NCI-H345 (cell line): Measurements from ENCODE around the gene KNG1.
"Not testable (repeated sequence)": the region's sequence is repeated elsewhere in the genome, so short reads cannot be mapped to it uniquely, and the experiment has no call there.

Experiments used
- DNase-seq: peaks from one replicate; lab custom pipeline; 2025; lab: John Stamatoyannopoulos, UW

Gene KNG1

GRCh38 chr3:186710694-186711093 is 6.5 kb upstream of the KNG1 start:
- DNase-seq: not testable (repeated sequence)

DNA sequence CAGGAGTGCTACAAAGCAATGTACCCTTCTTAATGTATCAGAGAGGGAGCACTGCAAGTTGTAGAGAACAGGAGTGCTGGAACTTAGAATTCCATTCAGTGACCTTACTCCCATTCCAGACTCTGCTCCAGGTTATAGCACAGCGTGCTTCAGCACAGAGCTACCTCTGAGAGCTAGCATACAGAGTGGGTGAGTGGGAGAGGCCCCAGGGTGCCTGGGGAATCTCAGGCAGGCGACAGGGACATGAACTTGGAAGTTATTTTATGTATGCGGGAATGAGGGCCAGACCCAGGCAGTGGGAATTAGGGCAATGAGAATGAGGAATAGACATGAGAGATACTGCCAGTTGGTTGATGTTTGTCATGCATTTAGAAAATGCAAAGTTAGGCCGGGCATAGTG is 3.7 kb upstream of the KNG1 start:
- DNase-seq: no peak

GRCh38 chr3:186719945-186720739 is 3.0 kb downstream of the KNG1 start:
- no peak for DNase-seq

DNA sequence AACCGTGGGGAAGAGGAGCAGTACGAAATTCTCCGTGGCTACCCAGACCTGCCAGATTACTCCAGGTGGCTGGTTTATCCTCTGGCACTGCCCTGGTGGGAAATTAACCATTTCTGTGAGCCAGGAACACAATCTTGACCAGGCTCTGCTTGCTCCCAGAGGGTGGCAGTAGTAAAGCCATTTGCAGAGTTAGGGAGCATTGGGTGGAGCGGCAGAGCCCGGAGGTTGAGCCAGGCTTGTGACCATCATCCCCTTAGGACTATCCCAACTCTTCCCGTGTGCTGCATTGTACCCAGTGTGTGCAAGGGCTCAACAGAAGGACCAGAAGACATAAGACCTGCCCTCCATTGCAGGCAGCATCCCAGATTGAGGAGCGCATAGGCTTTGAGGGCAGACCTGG is 5.3 kb downstream of the KNG1 start:
- DNase-seq: no peak

DNA sequence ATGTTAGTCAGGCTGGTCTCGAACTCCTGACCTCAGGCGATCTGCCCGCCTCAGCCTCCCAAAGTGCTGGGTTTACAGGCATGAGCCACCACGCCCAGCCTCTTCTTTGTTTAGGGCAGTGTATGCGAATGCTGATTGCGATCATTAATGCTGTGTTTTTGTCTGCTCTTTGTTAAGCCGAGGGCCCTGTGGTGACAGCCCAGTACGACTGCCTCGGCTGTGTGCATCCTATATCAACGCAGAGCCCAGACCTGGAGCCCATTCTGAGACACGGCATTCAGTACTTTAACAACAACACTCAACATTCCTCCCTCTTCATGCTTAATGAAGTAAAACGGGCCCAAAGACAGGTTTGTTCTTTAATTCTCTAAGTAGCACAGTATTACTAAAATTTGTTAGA is 7.8 kb downstream of the KNG1 start:
- DNase-seq: no peak

DNA sequence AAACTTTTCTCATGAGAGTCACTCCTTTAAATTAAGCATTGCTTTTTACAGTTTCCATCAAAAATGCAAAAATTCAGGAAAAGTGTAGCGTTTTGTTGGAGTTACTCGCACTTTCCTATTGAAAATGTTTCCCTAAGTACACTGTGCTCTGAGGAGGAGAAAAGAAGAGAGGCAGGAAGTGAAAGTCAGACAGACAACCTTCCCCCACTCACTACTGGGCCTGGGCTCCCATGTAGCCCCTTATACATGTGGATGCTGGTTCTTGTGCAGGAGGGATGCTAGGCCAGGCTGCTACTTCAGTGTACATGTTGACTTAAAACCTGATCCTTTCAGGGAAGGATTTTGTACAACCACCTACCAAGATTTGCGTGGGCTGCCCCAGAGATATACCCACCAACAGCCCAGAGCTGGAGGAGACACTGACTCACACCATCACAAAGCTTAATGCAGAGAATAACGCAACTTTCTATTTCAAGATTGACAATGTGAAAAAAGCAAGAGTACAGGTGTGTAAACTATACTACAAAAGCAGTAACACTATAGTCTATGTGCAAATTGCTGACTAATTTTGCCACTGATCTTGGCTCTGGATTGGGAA is 15.1 kb downstream of the KNG1 start:
- DNase-seq: no peak

DNA sequence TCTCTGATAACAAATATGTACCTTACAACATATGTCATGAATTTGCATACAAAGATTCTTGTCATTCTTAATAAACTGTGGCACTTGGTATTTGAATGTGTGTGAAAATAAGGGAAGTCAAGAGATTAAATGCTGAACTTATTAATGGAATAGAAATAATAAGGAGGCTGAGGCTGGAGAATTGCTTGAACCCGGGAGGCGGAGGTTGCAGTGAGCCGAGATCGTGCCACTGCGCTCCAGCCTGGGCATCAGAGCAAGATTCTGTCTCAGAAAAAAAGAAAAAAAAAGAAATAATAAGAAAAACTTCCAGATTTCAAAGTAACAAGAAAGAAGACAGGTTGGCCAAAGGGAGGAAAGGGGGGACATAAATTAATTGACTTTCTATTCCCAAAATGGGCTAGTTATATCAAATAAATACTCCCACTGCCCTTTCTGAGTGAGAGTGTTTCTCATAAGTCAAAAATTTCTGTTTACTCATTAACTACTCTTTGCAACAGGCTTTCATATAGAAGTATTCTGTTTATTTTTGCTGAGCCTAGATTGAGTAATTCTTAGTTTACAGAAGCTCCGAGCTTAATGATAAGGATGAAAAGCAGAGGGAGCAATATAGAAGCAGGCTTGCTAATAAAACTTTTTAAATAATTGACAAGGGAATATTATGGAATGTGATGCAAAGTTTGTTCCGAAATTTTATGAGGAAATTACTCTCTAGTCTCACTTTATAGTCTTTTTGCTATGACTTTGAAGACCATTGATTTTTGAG is 25.6 kb downstream of the KNG1 start:
- DNase-seq: no peak

DNA sequence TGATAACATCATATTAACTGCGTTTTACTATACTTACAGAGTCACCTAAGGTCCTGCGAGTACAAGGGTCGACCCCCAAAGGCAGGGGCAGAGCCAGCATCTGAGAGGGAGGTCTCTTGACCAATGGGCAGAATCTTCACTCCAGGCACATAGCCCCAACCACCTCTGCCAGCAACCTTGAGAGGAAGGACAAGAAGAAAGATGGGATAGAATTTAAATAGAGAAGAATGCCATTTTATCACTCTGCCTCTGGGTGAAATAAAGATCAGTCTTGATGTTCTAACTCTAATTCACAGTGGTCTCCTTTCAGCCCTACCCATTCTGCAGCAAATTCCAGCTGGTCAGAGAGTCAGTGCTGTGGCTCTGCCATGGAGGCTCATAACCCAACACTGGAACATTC is 26.5 kb downstream of the KNG1 start:
- DNase-seq: no peak

- no peak for DNase-seq
These were observed 28.8 kb downstream of the KNG1 start for GRCh38 chr3:186746008-186746407.

- no peak for DNase-seq
These were observed 33.2 kb downstream of the KNG1 start for GRCh38 chr3:186750316-186750715.

GRCh38 chr3:186751480-186751879 is 34.3 kb downstream of the KNG1 start:
- DNase-seq: no peak

GRCh38 chr3:186754006-186754405 is 36.8 kb downstream of the KNG1 start:
- DNase-seq: no peak

GRCh38 chr3:186754871-186755270 is 37.7 kb downstream of the KNG1 start:
- no peak for DNase-seq

DNA sequence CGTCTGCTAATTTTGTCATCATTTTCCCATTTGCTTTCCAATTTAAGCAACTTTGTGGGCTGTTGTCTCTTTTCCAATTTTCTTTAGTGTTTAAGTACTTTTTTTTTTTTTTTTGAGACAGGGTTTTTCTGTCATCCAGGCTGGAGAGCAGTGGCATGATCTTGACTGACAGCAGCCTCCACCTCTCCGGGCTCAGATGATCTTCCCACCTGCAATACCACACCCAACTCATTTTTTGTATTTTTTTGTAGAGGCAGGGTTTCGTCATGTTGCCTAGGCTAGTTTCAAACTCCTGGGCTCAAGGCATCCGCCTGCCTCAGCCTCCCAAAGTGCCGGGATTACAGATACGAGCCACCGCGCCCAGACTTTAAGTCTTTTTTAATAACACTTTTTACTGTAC is 40.1 kb downstream of the KNG1 start:
- DNase-seq: no peak

DNA sequence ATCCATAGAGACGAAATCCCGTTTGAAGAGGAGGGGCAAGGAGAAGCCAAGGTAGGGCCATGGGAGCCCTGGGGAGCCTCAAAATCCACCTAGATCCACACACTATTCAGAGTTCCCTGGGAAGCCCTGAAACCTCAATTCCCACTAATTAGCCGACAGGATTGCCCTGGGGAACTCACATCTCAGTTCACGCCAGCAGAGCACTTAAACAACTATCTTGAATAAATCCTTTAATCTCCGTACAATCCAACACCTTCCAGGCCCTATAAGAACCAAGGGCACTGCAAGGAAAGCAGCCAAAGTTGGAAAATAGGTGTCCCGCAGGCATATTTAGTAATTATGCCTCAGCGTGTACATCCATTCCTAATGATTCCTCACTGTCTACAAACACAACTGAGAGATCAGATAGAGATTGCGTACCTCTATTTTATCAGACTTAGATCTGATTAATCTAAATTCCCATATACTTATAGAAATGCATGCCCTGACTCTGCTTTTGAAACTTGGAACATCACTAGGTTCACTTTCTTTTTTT is 40.6 kb downstream of the KNG1 start:
- DNase-seq: no peak

DNA sequence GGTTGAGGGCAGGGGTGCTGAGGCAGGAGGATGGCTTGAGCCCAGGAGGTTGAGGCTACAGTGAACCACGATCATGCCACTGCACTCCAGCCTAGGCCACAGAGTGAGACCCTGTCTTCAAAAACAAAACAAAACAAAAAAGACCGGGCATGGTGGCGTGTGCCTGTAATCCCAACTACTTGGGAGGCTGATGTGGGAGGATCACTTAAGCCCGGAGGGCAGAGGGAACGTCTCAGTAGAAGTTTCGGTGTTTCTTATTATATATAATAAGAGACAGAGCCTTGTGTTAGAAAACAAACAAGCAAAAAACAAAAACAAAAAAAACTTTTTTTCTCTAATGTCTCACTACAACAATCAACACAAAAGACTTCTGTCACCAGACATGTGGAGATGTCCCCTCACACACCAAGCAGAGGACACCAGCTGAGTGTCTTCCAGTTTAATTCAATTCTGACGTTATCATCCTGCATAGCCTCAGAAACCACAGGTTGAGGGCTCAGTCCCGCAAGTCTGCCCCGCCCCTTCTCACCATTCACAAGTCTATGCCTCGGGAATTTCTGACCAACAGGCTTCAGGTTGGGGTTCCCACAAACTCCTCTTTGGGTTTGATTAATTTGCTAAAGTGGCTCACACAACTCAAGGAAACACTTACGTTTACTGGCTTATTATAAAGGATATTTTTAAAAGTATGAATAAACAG is 42.2 kb downstream of the KNG1 start:
- DNase-seq: no peak

GRCh38 chr3:186760141-186760833 is 43.1 kb downstream of the KNG1 start:
- DNase-seq: no peak

GRCh38 chr3:186760897-186761447 is 43.8 kb downstream of the KNG1 start:
- DNase-seq: no peak

- DNase-seq: no peak
These were observed 55.1 kb downstream of the KNG1 start for GRCh38 chr3:186772281-186772694.

DNA sequence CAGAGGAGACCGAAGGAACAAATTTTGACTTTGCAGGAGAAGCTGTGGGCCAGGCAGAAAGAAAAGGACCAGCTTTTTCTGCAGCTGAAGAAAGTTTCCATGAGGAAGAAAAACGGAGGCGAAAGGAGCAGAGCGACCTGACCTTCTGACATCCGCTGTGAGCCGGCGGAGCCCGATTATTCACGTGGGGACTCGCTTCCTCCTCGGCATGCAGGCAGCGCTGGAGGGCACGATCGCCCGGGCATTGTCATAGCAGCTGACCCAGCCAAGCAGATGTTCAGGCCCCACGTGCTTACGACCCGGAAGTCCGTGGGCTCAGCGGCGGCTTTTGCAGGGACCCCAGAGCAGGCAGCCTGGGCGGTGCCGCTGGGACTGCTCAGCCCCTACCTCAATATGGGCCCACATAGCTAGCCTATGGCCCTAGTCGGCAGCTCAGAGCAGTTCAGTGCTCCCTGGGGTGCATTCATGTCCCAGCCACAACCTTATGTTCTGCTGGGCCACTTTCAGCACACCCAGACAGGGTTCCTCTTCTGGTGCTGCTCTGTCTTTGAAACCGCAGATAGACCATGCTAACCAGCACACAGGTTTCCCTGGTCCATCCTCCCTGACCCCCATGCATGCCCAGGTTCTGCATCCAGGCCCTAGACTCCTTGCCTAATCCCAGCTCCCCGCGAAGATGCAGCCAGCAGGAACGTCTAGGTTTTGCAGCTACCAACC is 55.7 kb downstream of the KNG1 start:
- DNase-seq: no peak

- DNase-seq: no peak
These were observed 58.8 kb downstream of the KNG1 start for GRCh38 chr3:186775999-186776398.
